K562 (cell line): ENCODE measurements around the gene UPP1. TPM values are rescaled to one million over a fixed set of nuclear protein-coding genes. Genes with fewer than 3 reads are reported as not detected.

Source experiments
- BMI1 ChIP-seq: fragments of 150-350 bp; IDR thresholded peaks from 2 replicates; pipeline ENCODE4 v1.6.1; 2014; ENCODE audit warnings: low read length
- HLTF ChIP-seq: fragments of 450-650 bp; IDR thresholded peaks from 2 replicates; pipeline ENCODE4 v1.6.1; 2016
- SOX6 ChIP-seq: fragments of 450-650 bp; IDR thresholded peaks from 2 replicates; pipeline ENCODE4 v1.6.1; 2014; ENCODE audit warnings: mild to moderate bottlenecking
- SRF ChIP-seq, 2 experiments: fragments of 250-450, 450-650 bp in 1 of 2; sonication (Bioruptor Pico) in 1 of 2; sonication (generic) in 1 of 2; formaldehyde crosslinking; IDR thresholded peaks; 2 replicates each; pipeline versions ENCODE4 v1.5.0 to v1.5.1; 2020 to 2022; ENCODE audit warnings: mild to moderate bottlenecking in 1 of 2, missing genetic modification reagents in 1 of 2
- polyA plus RNA-seq, 8 experiments: library from polyadenylated mRNA; depleted of rRNA in 4 of 8; stranded (reverse) in 5 of 8; unstranded in 3 of 8; fragments of >200 nt; fragmentation: Nextera tagmentation in 2 of 8; fragmentation: Illumina TruSeq in 1 of 8; extraction: Ambion mirVana in 2 of 8; extraction: Trizol in 1 of 8; gene quantifications; 2 replicates each; pipeline versions ENCODE4 v1.2.1 to v1.2.3, GENCODE V29; 2011 to 2014; ENCODE audit warnings: inconsistent platforms in 1 of 8, missing spikeins in 1 of 8
- total RNA-seq, 7 experiments: library from RNA; depleted of rRNA in 6 of 7; stranded (reverse); fragments of >200 nt in 6 of 7; fragmentation: Illumina TruSeq in 2 of 7; extraction: Trizol in 2 of 7; gene quantifications; 2 replicates each; pipeline versions ENCODE4 v1.2.1 to v1.2.3, GENCODE V29; 2011 to 2021; ENCODE audit warnings: low replicate concordance in 1 of 7
- TF ChIP-seq, protein P1 (sequence below), 2 experiments: fragments of 450-650 bp in 1 of 2; sonication (generic) in 1 of 2; formaldehyde crosslinking in 1 of 2; IDR thresholded peaks; 2 replicates each; pipeline versions ENCODE4 v1.7.1 to v1.9.0; 2016 to 2022; ENCODE audit warnings: inconsistent platforms in 1 of 2, mild to moderate bottlenecking in 1 of 2, missing genetic modification reagents in 1 of 2

UPP1 gene
- total and polyA plus RNA-seq, 9 of the 15 experiments (the other 6 are each of a cell fraction or from before 2014, with no cell fraction given), result 0.38 to 2.4 (median 0.61) TPM

DNA sequence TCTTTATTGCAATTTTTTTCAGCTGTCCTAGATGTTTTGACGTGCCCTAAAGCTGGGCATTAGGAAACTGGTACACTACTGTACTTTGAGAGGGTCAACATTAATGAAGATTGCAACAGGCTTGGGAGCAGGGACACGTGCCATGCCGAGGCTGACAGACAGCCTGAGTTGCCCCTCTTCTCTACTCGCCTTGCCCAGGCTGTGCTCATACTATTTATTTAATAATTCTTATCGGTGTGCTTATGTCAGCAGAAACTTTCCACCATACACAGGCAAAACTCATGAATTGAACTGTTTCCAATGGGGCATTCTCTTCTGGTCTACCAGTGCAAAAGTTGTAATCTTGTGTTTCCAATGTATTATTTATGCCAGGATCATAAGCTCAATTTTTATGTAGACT lies 29.4 kb upstream of the UPP1 start (continued):
- TF ChIP-seq, protein P1, sequence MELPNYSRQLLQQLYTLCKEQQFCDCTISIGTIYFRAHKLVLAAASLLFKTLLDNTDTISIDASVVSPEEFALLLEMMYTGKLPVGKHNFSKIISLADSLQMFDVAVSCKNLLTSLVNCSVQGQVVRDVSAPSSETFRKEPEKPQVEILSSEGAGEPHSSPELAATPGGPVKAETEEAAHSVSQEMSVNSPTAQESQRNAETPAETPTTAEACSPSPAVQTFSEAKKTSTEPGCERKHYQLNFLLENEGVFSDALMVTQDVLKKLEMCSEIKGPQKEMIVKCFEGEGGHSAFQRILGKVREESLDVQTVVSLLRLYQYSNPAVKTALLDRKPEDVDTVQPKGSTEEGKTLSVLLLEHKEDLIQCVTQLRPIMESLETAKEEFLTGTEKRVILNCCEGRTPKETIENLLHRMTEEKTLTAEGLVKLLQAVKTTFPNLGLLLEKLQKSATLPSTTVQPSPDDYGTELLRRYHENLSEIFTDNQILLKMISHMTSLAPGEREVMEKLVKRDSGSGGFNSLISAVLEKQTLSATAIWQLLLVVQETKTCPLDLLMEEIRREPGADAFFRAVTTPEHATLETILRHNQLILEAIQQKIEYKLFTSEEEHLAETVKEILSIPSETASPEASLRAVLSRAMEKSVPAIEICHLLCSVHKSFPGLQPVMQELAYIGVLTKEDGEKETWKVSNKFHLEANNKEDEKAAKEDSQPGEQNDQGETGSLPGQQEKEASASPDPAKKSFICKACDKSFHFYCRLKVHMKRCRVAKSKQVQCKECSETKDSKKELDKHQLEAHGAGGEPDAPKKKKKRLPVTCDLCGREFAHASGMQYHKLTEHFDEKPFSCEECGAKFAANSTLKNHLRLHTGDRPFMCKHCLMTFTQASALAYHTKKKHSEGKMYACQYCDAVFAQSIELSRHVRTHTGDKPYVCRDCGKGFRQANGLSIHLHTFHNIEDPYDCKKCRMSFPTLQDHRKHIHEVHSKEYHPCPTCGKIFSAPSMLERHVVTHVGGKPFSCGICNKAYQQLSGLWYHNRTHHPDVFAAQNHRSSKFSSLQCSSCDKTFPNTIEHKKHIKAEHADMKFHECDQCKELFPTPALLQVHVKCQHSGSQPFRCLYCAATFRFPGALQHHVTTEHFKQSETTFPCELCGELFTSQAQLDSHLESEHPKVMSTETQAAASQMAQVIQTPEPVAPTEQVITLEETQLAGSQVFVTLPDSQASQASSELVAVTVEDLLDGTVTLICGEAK (IDR thresholded peaks at IDR 0.05), result no peak
- TF ChIP-seq, protein P1 (CRISPR knock-in tag; IDR thresholded peaks at IDR 0.05), result no peak
- no peak for TF ChIP-seq BMI1
- TF ChIP-seq SOX6, result no peak
- TF ChIP-seq SRF (CRISPR knock-in tag; IDR thresholded peaks at IDR 0.05), result no peak
- no peak for TF ChIP-seq HLTF
